ENCODE data around the gene ANKRD13B. TPM values are rescaled to one million over a fixed set of nuclear protein-coding genes. Genes with fewer than 3 reads are reported as not detected.

Gene ANKRD13B
- total RNA-seq, 4 donors from 2014 or later, result 19.0 to 50.1 (median 26.4) TPM

- no peak for TF ChIP-seq POLR2A (IDR thresholded peaks at IDR 0.05)
- no peak for TF ChIP-seq CTCF (IDR thresholded peaks at IDR 0.05)
- no peak for TF ChIP-seq EP300 (IDR thresholded peaks at IDR 0.05)
- Histone ChIP-seq H3K27me3 (no peaks in the 10 kb centered on the region), H3K4me3 (no peak overlapping the region), H3K9me3 (no peaks in the 10 kb centered on the region), H3K27ac (peak overlapping the region in 1 of 4 donors; percentile 90), H3K36me3 (peaks cover 0 to 68% (median 21%) of the 10 kb centered on the region in 3 donors), H3K4me1 (peaks cover 0 to 77% (median 27%) of the 10 kb centered on the region in 4 donors)
- no peak for DNase-seq (ENCODE audit: low spot score in 2 of 2)
- 76 to 78% methylated on average over 23 to 24 of the region's 28 CpGs for WGBS, 2 donors
These were observed 17.3 kb upstream of the ANKRD13B start for GRCh38 chr17:29575511-29576213.

- no peak for DNase-seq (ENCODE audit: low spot score in 2 of 2)
- peaks cover 0 to 74% (median 21%) of the 10 kb centered on the region in 3 donors for H3K36me3 ChIP-seq
- 91 to 92% methylated on average over 26 of the region's 37 CpGs for WGBS, 2 donors
- H3K4me3 ChIP-seq, result no peak overlapping the region
- no peaks in the 10 kb centered on the region for H3K27me3 ChIP-seq
- peaks cover 0 to 77% (median 27%) of the 10 kb centered on the region in 4 donors for H3K4me1 ChIP-seq
- TF ChIP-seq CTCF (IDR thresholded peaks at IDR 0.05) (no peak), EP300 (IDR thresholded peaks at IDR 0.05) (no peak)
- H3K9me3 ChIP-seq, result no peaks in the 10 kb centered on the region
- H3K27ac ChIP-seq, result peak overlapping the region in 1 of 4 donors; percentile 93
These were observed 16.5 kb upstream of the ANKRD13B start for GRCh38 chr17:29576214-29577000.

GRCh38 chr17:29577001-29577370 is 15.9 kb upstream of the ANKRD13B start:
- H3K27me3 ChIP-seq, result no peaks in the 10 kb centered on the region
- TF ChIP-seq EP300 (IDR thresholded peaks at IDR 0.05) (no peak), POLR2A (IDR thresholded peaks at IDR 0.05) (no peak), CTCF (IDR thresholded peaks at IDR 0.05) (no peak)
- DNase-seq (ENCODE audit: low spot score in 2 of 2), result no peak
- 100% methylated on average over 1 to 5 of the region's 9 CpGs for WGBS, 2 donors
- H3K36me3 ChIP-seq, result peaks cover 3 to 80% (median 21%) of the 10 kb centered on the region in 3 donors
- peaks cover 0 to 77% (median 28%) of the 10 kb centered on the region in 4 donors for H3K4me1 ChIP-seq
- H3K4me3 ChIP-seq, result no peak overlapping the region
- H3K9me3 ChIP-seq, result no peaks in the 10 kb centered on the region
- peak overlapping the region in 2 of 4 donors; percentile 62 to 93 for H3K27ac ChIP-seq

- TF ChIP-seq POLR2A (IDR thresholded peaks at IDR 0.05), result no peak
- Histone ChIP-seq H3K27ac (peak overlapping the region in 3 of 4 donors; percentile 20 to 93 (median 62)), H3K27me3 (no peaks in the 10 kb centered on the region), H3K4me3 (no peak overlapping the region), H3K9me3 (no peaks in the 10 kb centered on the region), H3K36me3 (peaks cover 3 to 86% (median 26%) of the 10 kb centered on the region in 3 donors), H3K4me1 (peaks cover 0 to 77% (median 23%) of the 10 kb centered on the region in 4 donors)
- WGBS, 2 donors, result 61 to 62% methylated on average over 9 to 12 of the region's 22 CpGs
- DNase-seq (ENCODE audit: low spot score in 2 of 2), result no peak
These were observed 15.3 kb upstream of the ANKRD13B start for GRCh38 chr17:29577385-29578211.

Measured in tibial nerve (tissue), 4 donors.